ENCODE data around the gene GNRH2.
"Not testable (repeated sequence)": the region's sequence is repeated elsewhere in the genome, so short reads cannot be mapped to it uniquely, and the experiment has no call there.

GNRH2 gene

GRCh38 chr20:3010985-3011723 is 32.3 kb upstream of the GNRH2 start:
- no peaks in the 10 kb centered on the region for H3K27me3 Mint-ChIP-seq (ENCODE audit: low read depth, poor library complexity)
- no peaks in the 10 kb centered on the region for H3K4me1 Mint-ChIP-seq
- H3K9me3 Mint-ChIP-seq: no peaks in the 10 kb centered on the region
- H3K4me3 Mint-ChIP-seq: no peak overlapping the region
- TF ChIP-seq CTCF (IDR thresholded peaks at IDR 0.05): no peak
- DNase-seq: no peak
- no peak overlapping the region for H3K27ac Mint-ChIP-seq
- H3K36me3 Mint-ChIP-seq (ENCODE audit: low read depth): peaks cover 44% of the 10 kb centered on the region

- Mint-ChIP-seq H3K9me3 (no peaks in the 10 kb centered on the region), H3K36me3 (ENCODE audit: low read depth) (peaks cover 50% of the 10 kb centered on the region), H3K4me1 (no peaks in the 10 kb centered on the region), H3K27ac (no peak overlapping the region), H3K27me3 (ENCODE audit: low read depth, poor library complexity) (no peaks in the 10 kb centered on the region), H3K4me3 (no peak overlapping the region)
- no peak for TF ChIP-seq CTCF (IDR thresholded peaks at IDR 0.05)
- DNase-seq: no peak
Observed at GRCh38 chr20:3011752-3012151, 31.7 kb upstream of the GNRH2 start.

DNA sequence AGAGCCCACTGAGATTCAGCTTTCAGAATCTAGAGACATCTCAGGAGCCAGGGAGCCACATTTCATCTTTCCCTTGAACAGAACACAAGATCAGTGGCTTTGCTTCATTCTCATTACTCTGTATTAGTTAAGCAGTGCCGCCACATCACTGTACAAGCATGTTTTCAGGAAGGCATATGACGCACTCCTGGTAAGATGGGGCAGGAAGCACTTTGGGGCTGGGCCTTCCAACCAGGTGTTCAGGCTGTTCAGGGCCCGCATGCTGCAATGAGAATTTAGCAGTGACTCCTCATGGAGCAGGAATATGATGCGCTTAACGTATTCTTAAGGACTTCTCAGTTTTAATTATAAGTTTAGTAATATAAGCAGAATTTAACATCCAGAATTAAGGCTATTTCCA is 29.7 kb upstream of the GNRH2 start:
- Mint-ChIP-seq H3K27ac (no peak overlapping the region), H3K4me1 (no peaks in the 10 kb centered on the region), H3K27me3 (ENCODE audit: low read depth, poor library complexity) (no peaks in the 10 kb centered on the region), H3K4me3 (no peak overlapping the region), H3K36me3 (ENCODE audit: low read depth) (peaks cover 48% of the 10 kb centered on the region), H3K9me3 (peaks cover 16% of the 10 kb centered on the region)
- DNase-seq: no peak
- TF ChIP-seq CTCF (IDR thresholded peaks at IDR 0.05): no peak

DNA sequence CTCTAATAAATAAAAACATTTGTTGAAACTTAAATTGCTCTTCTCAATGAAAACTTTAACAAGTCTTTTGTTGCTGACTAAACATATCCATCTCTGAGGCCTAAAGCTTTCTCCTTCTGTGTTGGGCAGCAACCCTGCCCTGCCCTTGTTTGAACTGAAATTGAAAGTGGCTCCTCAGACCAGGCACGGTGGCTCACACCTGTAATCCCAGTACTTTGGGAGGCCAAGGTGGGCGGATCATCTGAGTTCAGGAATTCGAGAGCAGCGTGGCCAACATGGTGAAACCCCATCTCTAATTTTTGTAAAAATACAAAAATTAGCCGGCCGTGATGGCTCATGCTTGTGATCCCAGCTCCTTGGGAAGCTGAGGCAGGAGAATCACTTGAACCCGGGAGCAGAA is 29.2 kb upstream of the GNRH2 start:
- Mint-ChIP-seq H3K27me3 (ENCODE audit: low read depth, poor library complexity) (no peaks in the 10 kb centered on the region), H3K36me3 (ENCODE audit: low read depth) (peaks cover 44% of the 10 kb centered on the region)

DNA sequence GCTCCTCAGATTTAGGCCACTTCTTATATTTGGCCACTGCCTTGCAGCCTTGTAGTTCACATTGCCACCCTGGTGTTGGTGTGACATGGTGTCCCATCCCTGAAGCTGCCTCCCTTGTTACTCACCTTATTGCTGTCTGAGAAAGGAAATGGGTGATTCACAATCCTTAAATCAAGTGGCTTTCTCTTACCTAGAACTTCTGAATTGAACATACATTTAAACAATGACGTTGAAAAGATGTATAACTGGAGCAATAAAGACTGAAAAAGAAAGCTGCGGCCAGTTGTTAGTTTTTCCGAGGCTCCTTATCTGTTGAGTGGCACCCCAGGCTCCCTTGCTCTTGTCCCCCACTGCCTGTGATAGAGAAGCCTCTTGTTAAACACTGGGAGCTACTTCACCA is 28.8 kb upstream of the GNRH2 start:
- no peaks in the 10 kb centered on the region for H3K27me3 Mint-ChIP-seq (ENCODE audit: low read depth, poor library complexity)
- no peak overlapping the region for H3K4me3 Mint-ChIP-seq
- H3K9me3 Mint-ChIP-seq: peaks cover 19% of the 10 kb centered on the region
- no peaks in the 10 kb centered on the region for H3K4me1 Mint-ChIP-seq
- H3K36me3 Mint-ChIP-seq (ENCODE audit: low read depth): peaks cover 44% of the 10 kb centered on the region
- peak overlapping the region; percentile 47 for H3K27ac Mint-ChIP-seq
- no peak for DNase-seq
- no peak for TF ChIP-seq CTCF (IDR thresholded peaks at IDR 0.05)

More for the DNA sequence above, 29.2 kb upstream of the GNRH2 start:
- H3K9me3 Mint-ChIP-seq: peaks cover 16% of the 10 kb centered on the region
- no peaks in the 10 kb centered on the region for H3K4me1 Mint-ChIP-seq
- no peak for TF ChIP-seq CTCF (IDR thresholded peaks at IDR 0.05)
- no peak overlapping the region for H3K27ac Mint-ChIP-seq
- DNase-seq: no peak
- no peak overlapping the region for H3K4me3 Mint-ChIP-seq

- H3K9me3 Mint-ChIP-seq: peaks cover 24% of the 10 kb centered on the region
- not testable (repeated sequence) for H3K27me3 Mint-ChIP-seq (ENCODE audit: low read depth, poor library complexity); H3K4me1 Mint-ChIP-seq; DNase-seq; H3K4me3 Mint-ChIP-seq; H3K27ac Mint-ChIP-seq
- peaks cover 45% of the 10 kb centered on the region for H3K36me3 Mint-ChIP-seq (ENCODE audit: low read depth)
Observed at GRCh38 chr20:3015302-3015701, 28.1 kb upstream of the GNRH2 start.
